Raji (cell line): ENCODE results near the gene SPAG16.

Experiments
- POLR2A ChIP-seq: IDR thresholded peaks from 2 replicates; pipeline ENCODE4 v1.6.1; 2011; ENCODE audit warnings: low read depth, low read length, control low read depth; ENCODE audit not compliant: insufficient read depth

SPAG16 gene

DNA sequence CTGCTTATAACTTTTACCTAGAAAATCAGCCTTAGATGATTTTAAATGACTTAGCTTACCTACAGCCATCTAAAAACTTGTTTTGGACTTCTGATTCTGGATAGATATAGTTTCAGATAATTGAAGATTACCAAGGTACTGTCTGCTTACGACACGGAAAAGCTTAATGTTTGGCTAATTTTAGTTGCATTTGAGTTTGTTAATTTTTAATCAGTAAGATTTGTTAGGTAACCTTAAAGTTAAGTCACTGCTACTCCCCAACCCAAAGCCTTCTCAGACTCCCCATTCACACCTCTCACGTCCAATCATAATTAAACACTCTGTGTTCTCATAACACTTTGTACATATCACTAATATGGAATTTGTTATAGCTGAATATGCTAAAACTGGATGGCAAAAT is 936.0 kb downstream of the SPAG16 start:
- no peak for TF ChIP-seq POLR2A

GRCh38 chr2:214226061-214226460 is 941.8 kb downstream of the SPAG16 start:
- no peak for TF ChIP-seq POLR2A

DNA sequence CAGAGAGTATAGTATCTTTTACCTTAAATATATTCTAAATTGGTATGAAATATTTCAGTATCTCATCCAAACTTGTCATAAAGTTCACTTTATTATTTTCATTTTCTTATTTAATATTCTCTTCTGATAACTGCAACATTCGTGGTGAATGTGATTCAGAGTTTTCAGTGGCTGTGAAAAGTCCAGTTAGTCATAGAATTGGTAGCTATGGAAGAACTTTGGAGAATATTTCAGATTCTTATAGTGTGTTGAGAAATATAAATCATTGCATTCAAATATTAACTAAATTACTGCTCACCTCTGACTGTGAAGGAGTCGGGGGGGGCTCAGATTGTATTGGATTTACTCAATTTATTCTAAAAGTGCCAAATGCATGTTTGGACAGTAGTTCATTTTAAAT is 948.0 kb downstream of the SPAG16 start:
- TF ChIP-seq POLR2A, result no peak

DNA sequence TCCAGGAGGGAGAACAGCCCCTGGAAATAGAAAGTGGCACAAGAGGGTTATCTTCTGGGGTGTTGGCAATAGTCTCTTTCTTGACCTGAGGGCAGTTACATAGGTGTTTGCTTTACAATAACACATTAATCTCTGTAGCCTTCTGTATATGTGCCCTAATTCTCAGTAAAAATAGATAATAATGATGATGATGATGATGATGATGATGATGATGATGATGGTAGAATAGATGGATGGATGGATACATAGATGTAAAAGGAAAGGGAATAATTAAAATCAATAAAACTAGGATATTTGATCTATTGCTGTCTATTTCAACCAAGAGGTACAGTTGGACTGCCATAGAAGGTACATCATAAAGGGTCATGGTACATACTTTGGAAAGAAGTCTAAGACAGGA is 948.9 kb downstream of the SPAG16 start:
- no peak for TF ChIP-seq POLR2A

- no peak for TF ChIP-seq POLR2A
These were observed 958.5 kb downstream of the SPAG16 start for GRCh38 chr2:214242797-214243196.

DNA sequence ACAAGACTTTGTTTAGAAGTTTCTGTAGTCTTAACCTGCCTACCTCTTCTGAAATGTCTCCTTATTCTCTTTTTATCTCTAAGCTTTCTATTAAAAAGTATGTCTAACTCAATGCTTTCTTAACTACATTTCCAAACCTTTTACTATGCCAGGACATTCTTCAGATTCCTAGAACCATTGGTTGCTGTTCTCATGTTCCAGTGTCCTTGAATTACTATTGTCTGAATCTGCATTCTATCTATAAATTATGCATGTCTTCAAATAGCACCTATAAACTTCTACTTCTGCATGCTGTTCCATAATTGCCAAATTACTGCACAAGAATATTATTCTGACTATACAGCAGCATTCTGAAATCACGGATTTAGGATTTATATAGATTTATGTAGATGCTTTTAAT is 960.6 kb downstream of the SPAG16 start:
- no peak for TF ChIP-seq POLR2A

DNA sequence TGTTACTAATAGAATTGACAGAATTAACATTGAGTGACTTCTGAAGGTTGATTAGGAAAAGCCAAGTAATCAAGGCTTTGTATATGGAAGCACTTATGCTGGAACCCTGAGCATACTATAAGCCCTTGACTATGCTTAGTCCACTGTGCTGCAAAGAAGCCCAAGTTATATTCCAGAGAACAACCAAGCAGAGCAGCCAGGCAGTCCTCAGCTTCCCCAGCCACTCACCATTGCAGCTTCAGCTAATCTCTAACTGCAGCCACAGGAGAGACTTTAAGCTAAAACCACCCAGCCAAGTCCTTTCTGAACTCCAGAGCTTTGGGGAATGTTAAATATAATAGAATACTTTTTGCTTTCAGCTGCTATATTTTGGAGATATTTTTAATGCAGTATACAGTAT is 962.2 kb downstream of the SPAG16 start:
- no peak for TF ChIP-seq POLR2A

GRCh38 chr2:214247531-214247930 is 963.3 kb downstream of the SPAG16 start:
- no peak for TF ChIP-seq POLR2A

DNA sequence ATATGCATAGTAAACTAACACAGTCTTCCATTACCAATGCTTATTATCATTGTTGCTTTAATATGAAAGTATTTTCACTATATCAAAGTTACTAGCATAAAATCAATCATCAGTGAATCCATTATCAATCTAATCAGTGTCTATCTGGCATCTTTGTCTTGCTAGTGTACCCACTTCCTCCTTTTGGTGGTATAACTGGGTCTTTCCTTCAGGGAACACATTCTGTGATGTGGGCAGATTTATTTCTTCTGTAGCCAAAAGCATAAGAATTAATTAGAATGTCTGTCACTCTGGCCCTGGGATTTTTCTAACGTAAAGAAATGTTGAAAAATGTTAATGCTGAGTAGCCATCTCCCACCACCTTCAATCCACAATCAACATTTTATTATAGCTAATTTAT is 970.8 kb downstream of the SPAG16 start:
- no peak for TF ChIP-seq POLR2A

DNA sequence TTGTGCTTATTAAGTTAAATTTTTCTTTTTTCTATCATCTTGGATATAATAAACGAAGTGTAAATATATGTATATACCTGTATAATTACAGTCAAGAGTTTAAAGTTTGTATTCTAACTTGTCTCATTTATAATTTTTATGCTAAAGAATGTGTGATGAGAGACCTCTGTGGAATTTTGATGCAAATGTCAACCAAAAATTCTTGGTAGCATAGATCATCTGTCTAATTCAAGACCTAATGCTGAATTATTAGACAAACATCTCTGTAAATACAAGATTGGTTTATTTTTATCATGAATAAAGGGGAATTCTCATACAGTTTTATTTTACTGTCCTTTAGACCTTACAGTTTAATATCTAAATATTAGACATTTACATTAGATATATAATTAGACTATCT is 977.4 kb downstream of the SPAG16 start:
- TF ChIP-seq POLR2A, result no peak

DNA sequence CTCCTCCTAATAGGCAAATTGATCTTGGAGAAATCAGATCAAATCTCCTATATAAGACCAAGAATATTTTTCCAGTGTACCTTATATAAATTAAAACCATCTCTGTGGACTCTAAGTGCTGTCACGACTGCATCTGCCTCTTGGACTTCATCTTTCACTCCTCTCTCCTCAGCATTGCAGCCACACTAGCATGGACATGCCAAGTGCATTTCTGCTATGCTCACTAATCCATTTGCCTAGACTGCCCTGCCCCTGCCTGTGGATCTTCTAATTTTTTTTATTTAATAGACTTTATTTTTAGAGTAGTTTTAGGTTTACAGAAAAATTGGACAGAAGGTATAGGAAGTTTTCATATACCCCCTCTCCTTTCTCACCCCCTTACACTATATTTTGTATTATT is 979.9 kb downstream of the SPAG16 start:
- TF ChIP-seq POLR2A, result no peak

DNA sequence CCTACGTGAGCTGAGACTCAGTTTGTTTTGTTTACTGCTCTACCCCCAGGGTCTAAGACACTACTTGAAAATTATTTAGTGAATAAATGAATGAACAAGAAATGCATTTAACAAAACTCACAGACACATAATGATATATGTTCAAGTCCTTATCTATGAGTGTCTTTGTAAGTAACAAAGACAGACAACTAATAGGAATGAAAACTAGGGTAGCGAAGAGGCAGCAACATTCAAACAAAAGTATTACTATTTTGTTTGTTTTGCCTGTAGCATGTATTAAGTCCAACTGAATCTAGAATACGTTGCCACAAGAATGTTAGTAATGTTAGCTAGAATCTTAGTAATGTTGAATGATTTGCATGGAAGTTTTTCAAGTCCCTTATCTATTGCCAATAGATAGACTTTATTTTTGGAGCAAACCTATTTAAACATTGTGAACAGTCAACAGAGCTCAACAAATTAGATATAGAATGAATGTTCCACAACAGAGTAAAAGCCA is 981.8 kb downstream of the SPAG16 start:
- no peak for TF ChIP-seq POLR2A

DNA sequence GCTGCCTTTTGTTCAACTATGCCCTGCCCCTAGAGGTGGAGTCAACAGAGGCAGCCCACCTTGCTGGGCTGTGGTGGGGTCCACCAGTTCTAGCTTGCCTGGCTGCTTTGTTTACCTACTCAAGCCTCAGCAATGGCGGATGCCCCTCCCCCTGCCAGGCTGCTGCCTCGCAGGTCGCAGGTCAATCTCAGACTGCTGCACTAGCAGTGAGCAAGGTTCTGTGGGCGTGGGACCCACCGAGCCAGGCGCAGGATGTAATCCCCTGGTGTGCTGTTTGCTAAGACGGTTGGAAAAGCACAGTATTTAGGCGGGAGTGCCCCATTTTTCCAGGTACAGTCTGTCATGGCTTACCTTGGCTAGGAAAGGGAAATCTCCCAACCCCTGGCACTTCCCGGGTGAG is 993.6 kb downstream of the SPAG16 start:
- no peak for TF ChIP-seq POLR2A

- no peak for TF ChIP-seq POLR2A
These were observed 1001.7 kb downstream of the SPAG16 start for GRCh38 chr2:214286011-214286410.

- no peak for TF ChIP-seq POLR2A
These were observed 1009.3 kb downstream of the SPAG16 start for GRCh38 chr2:214293593-214293992.

- no peak for TF ChIP-seq POLR2A
These were observed 1010.2 kb downstream of the SPAG16 start for GRCh38 chr2:214294426-214294825.

DNA sequence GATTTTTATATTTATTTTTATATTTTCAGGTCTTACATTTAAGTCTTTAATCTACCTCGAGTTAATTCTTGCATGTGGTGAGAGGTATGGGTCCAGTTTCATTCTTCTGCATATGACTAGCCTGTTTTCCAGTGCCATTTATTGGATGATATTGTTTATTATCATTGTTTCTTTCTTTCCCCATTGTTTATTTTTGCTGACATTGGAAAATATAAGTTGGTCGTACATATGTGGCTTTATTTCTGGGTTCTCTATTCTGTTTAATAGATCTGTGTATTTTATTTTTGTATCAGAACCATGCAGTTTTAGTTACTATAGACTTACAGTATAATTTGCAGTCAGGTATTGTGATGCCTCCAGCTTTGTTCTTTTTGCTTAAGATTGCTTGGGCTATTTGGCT is 1013.2 kb downstream of the SPAG16 start:
- no peak for TF ChIP-seq POLR2A

GRCh38 chr2:214310319-214310718 is 1026.1 kb downstream of the SPAG16 start:
- no peak for TF ChIP-seq POLR2A
